Gastroesophageal sphincter (tissue), 4 donors: Measurements from ENCODE around the gene NUP188. TPM values are rescaled to one million over a fixed set of nuclear protein-coding genes. Genes with fewer than 3 reads are reported as not detected.

Experiments used
- ATAC-seq: fragments of 150-250 bp; one replicate; pipeline ENCODE4 v1.9.1; 2016; ENCODE audit warnings: mild to moderate bottlenecking, moderate library complexity
- H3K27ac ChIP-seq, 4 donors: fragments of 200-600 bp; sonication (generic) in 3 of 4; 1 replicate in 3 of 4; 2 replicates in 1 of 4; pipeline ENCODE4 v1.5.1; 2016 to 2019
- H3K27me3 ChIP-seq: fragments of 200-600 bp; sonication (generic); one replicate; pipeline ENCODE4 v1.5.1; 2019
- H3K36me3 ChIP-seq, 2 donors: fragments of 200-600 bp; sonication (generic); one replicate each; pipeline ENCODE4 v1.5.1; 2019; ENCODE audit warnings: control low read depth in 1 of 2
- H3K4me1 ChIP-seq, 3 donors: fragments of 200-600 bp; sonication (generic); 1 replicate in 2 of 3; 2 replicates in 1 of 3; pipeline ENCODE4 v1.5.1; 2016 to 2019; ENCODE audit warnings: control low read depth in 2 of 3
- H3K4me3 ChIP-seq, 2 donors: fragments of 200-600 bp; sonication (generic); one replicate each; pipeline ENCODE4 v1.5.1; 2019; ENCODE audit warnings: mild to moderate bottlenecking in 1 of 2, moderate library complexity in 1 of 2
- H3K9me3 ChIP-seq, 3 donors: fragments of 200-600 bp; sonication (generic); one replicate each; pipeline ENCODE4 v1.5.1; 2017 to 2019; ENCODE audit warnings: control low read depth in 2 of 3
- EP300 ChIP-seq: sonication (generic); formaldehyde crosslinking; IDR thresholded peaks from one replicate; pipeline ENCODE4 v1.6.1; 2017; ENCODE audit warnings: antibody characterized with exemption, mild to moderate bottlenecking
- POLR2A ChIP-seq, 2 donors: fragments of 450-650 bp; IDR thresholded peaks; one replicate each; pipeline ENCODE4 v1.6.1; 2017; ENCODE audit warnings: antibody characterized with exemption in 2 of 2, mild to moderate bottlenecking in 2 of 2, moderate library complexity in 1 of 2
- POLR2AphosphoS5 ChIP-seq: sonication (generic); formaldehyde crosslinking; IDR thresholded peaks from one replicate; pipeline ENCODE4 v1.6.1; 2017; ENCODE audit warnings: antibody characterized with exemption
- WGBS, 2 donors: methylation state at CpG; one replicate each; pipeline ENCODE4 v1.1.5; 2018; ENCODE audit warnings: low coverage in 1 of 2; 5-methylcytosine and 5-hydroxymethylcytosine counted together
- total RNA-seq, 4 donors: library from RNA; depleted of rRNA; stranded (reverse); fragments of >200 nt; gene quantifications; one replicate each; pipeline ENCODE4 v1.1.0, GENCODE V29; 2016
- TF ChIP-seq, protein P1 (sequence below), 4 experiments: fragments of 200-600 bp in 2 of 4; fragments of 450-650 bp in 2 of 4; sonication (generic) in 1 of 4; IDR thresholded peaks; one replicate each; pipeline ENCODE4 v1.5.1; 2017 to 2019; ENCODE audit warnings: antibody characterized with exemption in 4 of 4, mild to moderate bottlenecking in 2 of 4, moderate library complexity in 2 of 4

Gene NUP188
- total RNA-seq, 4 donors from 2014 or later: 18.6 to 32.7 (median 29.1) TPM

DNA sequence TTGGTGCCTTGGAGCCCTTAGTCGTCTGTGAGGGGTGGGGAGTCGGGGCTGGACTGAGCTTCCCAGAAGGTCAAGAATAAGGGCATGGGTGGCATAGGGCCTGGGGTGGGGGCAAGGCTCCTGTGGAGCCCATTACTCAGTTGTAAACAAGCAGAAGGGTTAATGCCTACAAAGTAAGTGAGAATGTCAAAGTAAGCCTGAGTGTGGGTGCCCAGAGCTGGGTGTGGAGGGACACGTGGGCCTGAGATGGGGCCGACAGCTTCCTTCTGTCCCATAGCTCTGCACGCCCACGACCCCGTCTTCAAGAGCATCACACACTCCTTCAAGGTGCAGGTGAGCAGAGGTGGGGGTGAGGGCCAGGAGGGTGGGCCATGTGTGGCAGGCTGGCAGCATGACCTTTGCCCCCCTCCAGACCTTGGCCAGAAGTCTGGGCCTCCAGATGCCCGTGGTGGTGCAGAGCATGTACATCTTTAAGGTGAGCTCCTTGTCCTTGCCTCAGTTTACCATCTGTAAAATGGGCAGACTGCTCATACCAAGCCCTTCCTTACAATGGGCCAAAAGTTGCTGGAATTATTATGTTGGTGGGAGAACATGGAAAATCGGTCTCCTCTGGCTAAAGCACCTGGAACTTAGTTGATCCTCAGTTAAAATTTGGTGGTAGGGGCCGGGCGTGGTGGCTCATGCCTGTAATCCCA is 11.2 kb upstream of the NUP188 start:
- Histone ChIP-seq H3K9me3 (no peaks in the 10 kb centered on the region), H3K4me1 (peaks cover 0 to 13% (median 0%) of the 10 kb centered on the region in 3 donors), H3K4me3 (no peak overlapping the region), H3K36me3 (peaks cover 0 to 44% of the 10 kb centered on the region in 2 donors), H3K27ac (no peak overlapping the region), H3K27me3 (no peaks in the 10 kb centered on the region)
- no peak for TF ChIP-seq EP300
- TF ChIP-seq POLR2A (IDR thresholded peaks at IDR 0.05): no peak
- TF ChIP-seq POLR2AphosphoS5: no peak
- TF ChIP-seq, protein P1, sequence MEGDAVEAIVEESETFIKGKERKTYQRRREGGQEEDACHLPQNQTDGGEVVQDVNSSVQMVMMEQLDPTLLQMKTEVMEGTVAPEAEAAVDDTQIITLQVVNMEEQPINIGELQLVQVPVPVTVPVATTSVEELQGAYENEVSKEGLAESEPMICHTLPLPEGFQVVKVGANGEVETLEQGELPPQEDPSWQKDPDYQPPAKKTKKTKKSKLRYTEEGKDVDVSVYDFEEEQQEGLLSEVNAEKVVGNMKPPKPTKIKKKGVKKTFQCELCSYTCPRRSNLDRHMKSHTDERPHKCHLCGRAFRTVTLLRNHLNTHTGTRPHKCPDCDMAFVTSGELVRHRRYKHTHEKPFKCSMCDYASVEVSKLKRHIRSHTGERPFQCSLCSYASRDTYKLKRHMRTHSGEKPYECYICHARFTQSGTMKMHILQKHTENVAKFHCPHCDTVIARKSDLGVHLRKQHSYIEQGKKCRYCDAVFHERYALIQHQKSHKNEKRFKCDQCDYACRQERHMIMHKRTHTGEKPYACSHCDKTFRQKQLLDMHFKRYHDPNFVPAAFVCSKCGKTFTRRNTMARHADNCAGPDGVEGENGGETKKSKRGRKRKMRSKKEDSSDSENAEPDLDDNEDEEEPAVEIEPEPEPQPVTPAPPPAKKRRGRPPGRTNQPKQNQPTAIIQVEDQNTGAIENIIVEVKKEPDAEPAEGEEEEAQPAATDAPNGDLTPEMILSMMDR (IDR thresholded peaks at IDR 0.05): no peak
- no peak for ATAC-seq
- 86 to 100% methylated on average over 1 to 7 of the region's 11 CpGs for WGBS, 2 donors

DNA sequence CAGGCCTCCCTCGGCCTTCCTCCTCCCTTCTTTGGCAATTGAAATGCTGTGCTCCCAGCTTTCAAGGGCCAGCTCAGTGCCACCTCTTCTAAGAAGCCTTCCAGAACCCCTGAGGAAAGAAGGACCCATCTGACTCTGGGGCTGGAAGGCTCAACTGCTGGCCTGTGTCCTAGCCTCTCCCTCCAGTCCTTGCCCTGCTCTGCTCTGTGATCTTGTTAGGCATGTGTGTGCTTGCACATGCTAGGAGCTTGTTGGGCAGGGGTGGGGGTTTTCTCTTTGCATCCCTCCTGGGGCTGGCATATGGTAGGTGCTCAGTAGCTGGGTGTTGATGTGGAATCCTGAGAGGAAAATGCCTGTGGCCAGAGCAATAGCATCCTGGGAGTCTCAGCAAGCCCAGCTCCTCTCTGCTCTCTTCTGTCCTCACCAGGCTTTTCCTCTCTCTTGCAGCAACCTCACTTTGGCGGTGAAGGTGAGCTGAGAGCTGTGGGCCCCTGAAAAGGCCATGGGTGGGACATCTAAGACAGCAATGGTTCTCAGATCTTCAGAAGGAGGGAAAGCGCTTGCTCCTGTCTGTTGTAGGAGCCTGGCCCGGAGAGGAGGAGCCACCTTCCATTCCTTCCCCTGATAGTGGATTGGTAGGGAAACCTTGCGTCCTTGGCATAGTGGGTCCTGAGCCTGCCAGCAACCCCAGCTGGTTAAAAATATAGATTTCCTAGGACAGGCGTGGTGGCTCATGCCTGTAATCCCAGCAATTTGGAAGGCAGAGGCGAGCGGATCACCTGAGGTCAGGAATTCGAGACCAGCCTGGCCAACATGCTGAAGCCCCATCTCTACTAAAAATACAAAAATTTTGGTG is 10.0 kb upstream of the NUP188 start:
- no peak for TF ChIP-seq EP300
- no peak for TF ChIP-seq POLR2A (IDR thresholded peaks at IDR 0.05)
- TF ChIP-seq, protein P1 (IDR thresholded peaks at IDR 0.05): no peak
- TF ChIP-seq POLR2AphosphoS5: no peak
- H3K4me1 ChIP-seq: peaks cover 0 to 24% (median 0%) of the 10 kb centered on the region in 3 donors
- peaks cover 0 to 56% of the 10 kb centered on the region in 2 donors for H3K36me3 ChIP-seq
- no peaks in the 10 kb centered on the region for H3K27me3 ChIP-seq
- H3K4me3 ChIP-seq: no peak overlapping the region
- no peak overlapping the region for H3K27ac ChIP-seq
- no peak for ATAC-seq
- H3K9me3 ChIP-seq: no peaks in the 10 kb centered on the region
- 93 to 100% methylated on average over 1 to 2 of the region's 9 CpGs for WGBS, 2 donors

DNA sequence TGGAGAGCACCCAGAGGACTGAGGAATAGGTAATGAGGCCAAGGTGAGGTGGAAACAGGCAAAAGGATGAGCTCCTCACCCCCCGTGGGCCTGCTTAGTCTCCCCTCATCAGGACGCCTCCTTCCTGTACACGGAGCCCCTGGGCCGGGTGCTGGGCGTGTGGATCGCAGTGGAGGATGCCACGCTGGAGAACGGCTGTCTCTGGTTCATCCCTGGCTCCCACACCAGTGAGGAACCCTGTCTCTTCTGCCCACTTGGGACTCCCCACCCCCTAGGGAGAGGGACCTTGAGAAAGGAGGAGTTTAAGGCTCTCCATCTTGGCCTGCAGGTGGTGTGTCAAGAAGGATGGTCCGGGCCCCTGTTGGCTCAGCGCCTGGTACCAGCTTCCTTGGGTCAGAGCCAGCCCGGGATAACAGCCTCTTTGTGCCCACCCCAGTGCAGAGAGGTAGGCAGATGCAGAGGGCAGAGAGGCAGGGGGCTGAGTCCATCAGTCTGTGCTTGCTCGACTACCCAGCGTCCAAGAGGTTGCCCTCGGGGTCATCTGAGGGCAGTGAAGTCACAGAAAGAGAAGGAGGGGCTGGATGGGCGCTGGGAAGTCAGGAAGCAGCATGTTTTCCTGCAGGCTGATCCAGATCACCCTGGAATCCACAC is 7.1 kb upstream of the NUP188 start:
- Histone ChIP-seq H3K9me3 (no peaks in the 10 kb centered on the region), H3K27me3 (no peaks in the 10 kb centered on the region), H3K4me1 (peaks cover 0 to 49% (median 0%) of the 10 kb centered on the region in 3 donors), H3K36me3 (peaks cover 0 to 63% of the 10 kb centered on the region in 2 donors), H3K27ac (peak overlapping the region in 3 of 4 donors; percentile 2 to 42 (median 10)), H3K4me3 (no peak overlapping the region)
- TF ChIP-seq, protein P1 (IDR thresholded peaks at IDR 0.05): no peak
- TF ChIP-seq POLR2AphosphoS5 (no peak), EP300 (no peak), POLR2A (IDR thresholded peaks at IDR 0.05) (no peak)
- ATAC-seq: peak; percentile 35
- 48 to 62% methylated on average over 4 to 7 of the region's 15 CpGs for WGBS, 2 donors

DNA sequence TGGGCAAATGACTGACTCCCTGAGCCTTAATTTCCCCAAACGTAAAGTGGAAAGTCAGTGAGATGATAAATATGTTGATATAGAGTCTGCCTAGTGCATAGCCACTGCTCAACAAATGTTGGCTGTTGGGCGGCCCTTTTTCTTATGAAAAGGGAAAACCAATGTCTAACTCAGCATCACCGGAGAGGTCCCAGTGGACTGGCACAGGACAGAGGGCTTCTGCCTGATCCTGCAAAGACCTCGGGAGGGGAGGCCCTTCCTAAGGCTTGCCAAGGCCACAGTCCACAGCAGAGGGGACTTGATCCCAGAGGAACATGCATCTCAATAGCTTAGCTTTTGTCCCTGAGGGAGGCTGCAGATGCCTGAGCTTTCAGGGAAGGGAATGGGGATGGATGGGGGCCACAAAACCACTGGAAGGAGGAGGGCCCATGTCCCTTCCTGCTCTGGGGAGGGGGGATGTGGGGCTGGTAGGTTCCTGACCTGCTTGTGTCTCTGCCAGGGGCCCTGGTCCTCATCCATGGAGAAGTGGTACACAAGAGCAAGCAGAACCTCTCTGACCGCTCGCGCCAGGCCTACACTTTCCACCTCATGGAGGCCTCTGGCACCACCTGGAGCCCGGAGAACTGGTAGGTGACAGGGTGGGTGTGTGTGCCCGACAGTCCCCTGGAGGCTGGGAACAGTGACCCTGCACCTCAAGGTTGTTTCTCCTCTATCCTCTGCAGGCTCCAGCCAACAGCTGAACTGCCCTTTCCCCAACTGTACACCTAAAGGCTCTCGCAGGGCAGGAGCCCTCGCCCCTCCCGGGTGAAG is 6.3 kb upstream of the NUP188 start:
- H3K27me3 ChIP-seq: no peaks in the 10 kb centered on the region
- no peak overlapping the region for H3K4me3 ChIP-seq
- peaks cover 0 to 63% of the 10 kb centered on the region in 2 donors for H3K36me3 ChIP-seq
- peaks cover 0 to 57% (median 2%) of the 10 kb centered on the region in 3 donors for H3K4me1 ChIP-seq
- H3K27ac ChIP-seq: peak overlapping the region in 3 of 4 donors; percentile 10 to 42 (median 41)
- no peak for ATAC-seq
- WGBS, 2 donors: 68 to 100% methylated on average over 1 to 3 of the region's 12 CpGs
- H3K9me3 ChIP-seq: no peaks in the 10 kb centered on the region
- TF ChIP-seq, protein P1 (IDR thresholded peaks at IDR 0.05): no peak
- TF ChIP-seq POLR2AphosphoS5: no peak
- no peak for TF ChIP-seq EP300
- TF ChIP-seq POLR2A (IDR thresholded peaks at IDR 0.05): no peak
